Measurements from ENCODE around the gene MARK2.
"Not testable (repeated sequence)": the region's sequence is repeated elsewhere in the genome, so short reads cannot be mapped to it uniquely, and the experiment has no call there.

Gene MARK2

DNA sequence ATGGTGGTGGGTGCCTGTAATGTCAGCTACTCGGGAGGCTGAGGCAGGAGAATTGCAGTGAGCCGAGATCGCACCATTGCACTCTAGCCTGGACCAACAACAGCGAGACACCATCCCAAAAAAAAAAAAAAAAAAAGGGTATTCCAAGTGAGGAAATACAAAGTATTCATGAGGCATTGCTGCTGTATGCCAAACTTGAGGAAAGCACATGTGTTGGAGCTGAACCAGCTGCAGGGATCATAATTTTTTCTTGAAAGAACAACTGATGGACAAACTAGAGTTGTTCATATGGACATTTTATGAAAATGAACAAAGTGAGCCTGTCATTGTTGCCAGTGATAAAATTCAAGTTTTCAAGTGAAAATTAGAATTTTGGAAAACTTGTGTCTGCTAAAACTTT, 15.8 kb downstream of the MARK2 start:
- DNase-seq (ENCODE audit: low read depth): no peak

DNA sequence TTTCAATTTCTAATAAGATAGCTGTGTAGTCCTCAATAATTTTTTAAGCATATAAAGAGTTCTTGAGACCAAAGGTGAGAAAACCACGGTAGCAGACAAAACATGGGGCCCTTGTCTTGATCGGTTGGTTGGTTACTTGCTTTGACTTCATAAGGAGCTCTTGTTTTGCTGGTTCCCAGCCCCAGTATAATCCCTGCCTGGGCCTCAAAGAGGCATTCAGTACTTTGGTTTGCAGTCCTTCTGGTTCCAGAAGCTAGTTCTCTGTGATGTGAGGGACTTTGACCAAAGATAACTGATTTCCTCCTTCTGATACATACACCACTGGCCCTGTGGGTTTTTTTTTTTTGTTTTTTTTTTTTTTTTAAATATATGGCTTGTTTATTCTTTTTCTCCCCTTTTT, 17.1 kb downstream of the MARK2 start:
- no peak for DNase-seq (ENCODE audit: low read depth)

DNA sequence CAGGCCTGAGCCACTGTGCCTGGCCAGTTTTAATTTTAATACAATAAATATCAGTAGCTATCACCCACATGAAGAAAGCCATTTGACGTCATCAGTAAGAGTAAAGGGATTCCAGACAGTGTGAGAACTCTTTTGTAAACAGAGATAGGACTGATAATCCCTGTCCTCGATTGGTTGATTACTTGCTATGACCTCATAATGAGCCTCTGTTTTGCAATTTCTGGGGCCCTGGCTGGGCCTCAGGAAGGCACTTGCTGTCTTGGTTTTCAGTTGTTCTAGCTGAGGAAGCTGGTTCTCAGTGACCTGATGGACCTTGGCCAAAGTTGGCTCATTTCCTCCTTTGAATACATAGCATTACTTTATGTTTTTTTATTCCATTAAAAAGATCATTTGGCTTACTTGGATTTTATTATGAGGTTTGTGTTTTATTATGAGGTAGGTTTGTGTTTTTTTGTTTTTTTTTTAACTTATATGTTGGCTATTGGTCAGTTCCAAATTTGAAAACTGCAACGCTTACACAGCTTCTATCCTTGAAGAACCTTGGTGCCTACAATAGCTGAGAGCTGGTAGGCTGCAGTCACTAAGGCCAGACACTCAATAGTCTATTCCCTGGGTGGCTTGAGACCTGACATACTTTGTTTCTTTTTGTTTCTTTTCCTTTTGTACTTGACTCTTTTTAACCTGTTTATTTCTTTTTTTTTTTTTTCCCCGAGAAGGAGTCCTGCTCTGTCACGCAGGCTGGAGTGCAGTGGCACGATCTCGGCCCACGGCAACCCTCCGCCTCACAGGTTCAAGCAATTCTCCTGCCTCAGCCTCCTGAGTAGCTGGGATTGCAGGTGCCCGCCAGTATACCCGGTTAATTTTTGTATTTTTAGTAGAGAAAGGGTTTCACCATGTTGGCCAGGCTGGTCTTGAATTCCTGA, 20.0 kb downstream of the MARK2 start:
- DNase-seq (ENCODE audit: low read depth): no peak

DNA sequence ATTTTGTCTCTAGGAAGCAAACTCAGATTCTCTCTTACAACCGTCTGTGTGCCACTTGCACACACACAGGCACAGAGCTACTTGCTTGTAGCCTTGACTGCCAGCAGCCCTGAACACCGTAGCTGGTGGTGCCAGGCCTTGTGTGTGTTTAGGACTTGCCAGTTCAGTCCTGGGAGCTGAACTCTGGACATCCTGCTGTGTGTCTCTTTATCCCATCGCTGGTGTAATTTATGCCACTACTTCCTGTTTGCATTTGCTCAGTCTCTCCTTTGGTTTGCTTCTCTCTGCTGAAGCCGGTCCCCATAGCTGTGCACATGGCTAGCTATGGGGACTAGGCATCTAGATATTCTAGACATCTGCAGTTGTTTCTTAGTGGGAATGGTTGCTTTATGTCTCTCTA, 24.0 kb downstream of the MARK2 start:
- no peak for DNase-seq (ENCODE audit: low read depth)

DNA sequence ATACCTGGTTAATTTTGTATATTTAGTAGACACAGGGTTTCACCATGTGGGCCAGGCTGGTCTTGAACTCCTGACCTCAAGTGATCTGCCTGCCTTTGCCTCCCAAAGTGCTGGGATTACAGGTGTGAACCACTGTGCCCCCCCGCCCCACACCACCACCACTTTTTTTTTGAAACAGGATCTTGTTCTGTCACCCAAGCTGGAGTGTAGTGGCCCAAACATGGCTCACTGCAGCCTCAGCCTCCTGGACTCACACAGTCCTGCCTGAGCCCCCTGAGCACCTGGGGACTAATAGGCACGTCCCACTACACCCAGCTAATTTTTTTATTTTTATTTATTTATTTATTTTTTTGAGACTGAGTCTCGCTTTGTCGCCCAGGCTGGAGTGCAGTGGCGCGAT, 24.7 kb downstream of the MARK2 start:
- DNase-seq (ENCODE audit: low read depth): not testable (repeated sequence)

DNA sequence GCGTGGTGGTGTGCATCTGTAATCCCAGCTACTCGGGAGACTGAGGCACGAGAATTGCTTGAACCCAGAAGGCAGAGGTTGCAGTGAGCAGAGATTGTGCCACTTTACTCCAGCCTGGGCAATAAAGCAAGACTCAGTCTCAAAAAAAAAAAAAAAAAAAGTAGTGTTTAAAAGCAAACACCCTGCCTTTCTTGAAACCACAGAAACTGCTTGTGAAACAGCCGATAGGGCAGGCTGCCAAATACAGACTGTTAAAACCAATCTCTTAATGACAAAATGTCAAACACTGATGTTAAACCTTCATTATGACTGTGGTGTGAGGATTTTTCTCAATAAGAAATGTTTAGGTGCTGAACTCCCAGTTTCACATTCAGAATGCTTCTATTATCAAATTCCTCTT, 27.3 kb downstream of the MARK2 start:
- DNase-seq (ENCODE audit: low read depth): peak; percentile 35

DNA sequence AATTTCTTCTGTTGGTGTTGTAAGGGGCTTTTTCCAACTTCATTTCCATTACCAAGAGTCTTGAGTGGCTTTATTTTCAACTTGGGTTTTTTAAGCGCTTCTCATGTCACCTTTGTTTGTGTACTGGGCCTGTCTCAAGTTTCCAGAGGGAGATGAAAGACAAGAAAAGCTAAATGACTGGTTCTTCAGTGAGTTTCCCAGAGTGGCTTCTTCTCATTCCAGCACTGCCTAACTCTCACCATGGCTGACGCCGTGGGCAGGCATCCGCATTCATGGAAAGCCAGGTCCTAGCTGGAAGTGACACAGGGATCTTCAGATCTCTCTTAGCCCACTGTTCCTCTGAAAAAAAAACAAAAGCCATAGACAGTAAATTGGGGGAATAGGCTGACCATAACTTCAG, 28.6 kb downstream of the MARK2 start:
- DNase-seq (ENCODE audit: low read depth): no peak

DNA sequence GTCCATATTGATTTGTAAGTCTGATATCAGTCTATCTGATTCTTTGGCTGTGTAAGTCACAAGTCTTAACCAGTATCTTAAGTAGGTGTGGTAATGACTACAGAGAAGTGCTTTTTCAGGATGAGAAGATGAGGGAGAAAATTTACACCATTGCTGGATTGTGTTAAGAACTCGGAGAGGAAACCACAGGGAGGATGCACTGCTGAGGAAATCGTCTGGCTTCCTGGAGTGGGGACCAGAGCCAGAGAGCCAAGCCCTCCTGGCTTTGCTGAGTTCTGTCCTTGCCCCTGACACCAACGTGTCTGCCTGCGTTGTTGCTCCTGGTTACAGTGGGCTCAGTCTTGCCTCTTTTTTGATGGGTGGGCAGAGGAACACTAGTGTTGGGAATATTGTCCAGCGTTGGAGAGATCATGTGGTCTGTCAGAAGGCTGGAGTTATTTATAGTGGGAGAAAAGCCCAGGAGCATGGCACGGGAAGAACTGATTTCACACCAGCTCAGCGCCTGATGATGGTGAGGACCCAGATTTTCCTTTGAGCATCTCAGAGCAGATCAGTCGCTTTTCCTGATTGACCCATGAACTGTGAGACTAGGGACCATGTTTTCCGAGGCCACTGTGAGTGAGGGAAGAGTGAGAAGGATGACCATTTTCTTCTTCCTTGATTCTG, 29.6 kb downstream of the MARK2 start:
- no peak for DNase-seq (ENCODE audit: low read depth)

DNA sequence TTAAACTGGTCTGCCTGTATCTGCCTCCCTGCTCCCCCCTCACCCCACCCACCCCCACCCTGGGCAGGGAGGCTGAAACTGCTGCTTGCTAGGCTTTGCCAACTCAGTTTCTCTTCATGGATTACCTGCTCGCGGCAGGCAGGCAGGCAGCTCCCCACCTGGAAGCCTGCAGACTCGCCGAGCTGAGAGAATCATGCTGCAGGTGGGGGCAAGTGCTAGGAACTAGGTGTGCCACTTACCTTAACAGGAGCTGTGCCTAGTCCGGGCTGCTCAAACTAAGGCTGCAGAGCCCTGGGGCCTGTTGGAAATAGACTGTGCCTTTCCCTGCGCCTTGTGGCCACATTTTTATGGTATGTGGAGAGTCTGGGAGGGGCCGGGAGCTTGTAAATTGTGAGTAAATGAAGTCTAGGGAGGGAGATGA, 30.3 kb downstream of the MARK2 start:
- DNase-seq (ENCODE audit: low read depth): no peak

DNA sequence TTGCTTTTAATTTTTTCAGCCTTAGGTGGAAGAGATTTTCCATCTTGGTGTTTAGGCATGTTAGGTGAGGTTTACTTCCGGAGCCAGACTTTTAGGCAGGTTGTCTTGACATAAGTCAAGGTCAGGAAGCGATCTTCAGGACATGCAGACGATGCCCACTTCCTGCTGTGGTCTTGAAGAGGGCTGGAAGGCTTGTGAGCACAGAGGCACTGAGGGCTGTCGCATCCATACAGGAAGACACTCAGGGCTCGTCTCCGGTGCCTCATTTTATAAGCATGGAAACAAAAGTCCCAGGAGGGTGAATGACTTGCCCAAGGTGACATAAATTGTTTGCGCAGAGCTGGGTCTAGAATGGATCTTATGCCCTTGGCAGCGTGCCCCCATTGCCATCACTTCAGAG, 30.8 kb downstream of the MARK2 start:
- no peak for DNase-seq (ENCODE audit: low read depth)

DNA sequence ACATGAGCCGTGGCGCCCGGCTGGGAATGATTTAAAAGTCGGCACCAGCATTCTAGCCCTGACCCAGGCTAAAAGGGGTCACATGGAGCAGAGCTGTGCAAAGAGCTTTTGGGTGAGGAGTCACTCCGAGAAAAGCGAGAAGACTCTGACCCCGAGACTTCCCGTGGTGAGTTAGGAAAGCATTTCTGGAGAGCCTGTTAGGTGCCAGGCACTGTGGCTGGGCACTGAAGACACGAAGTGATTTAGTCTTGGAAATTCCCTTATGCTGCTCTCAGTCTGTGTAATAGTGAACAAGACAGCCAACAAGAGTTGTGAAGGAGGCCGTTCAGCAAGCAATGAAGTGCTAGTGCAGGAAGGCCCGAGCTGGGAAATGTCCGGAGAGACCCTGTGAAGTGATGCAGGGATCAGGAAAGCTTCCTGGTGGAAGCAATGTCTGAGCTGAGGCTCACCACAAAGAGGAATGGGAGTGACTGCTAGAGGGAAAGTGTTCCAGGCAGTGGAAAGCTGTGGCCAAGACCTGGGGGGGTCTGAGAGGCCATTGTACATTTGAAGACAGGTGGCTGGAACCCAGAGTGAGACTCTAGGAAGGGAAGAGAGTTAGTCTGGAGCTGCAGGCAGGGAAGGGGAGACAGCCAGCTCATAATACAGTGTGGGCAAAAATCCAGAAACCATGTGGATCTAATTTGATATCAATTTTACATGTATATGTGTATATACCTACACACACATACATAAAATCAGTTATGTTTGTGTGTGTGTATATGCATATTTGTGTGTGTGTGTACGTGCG, 31.6 kb downstream of the MARK2 start:
- DNase-seq (ENCODE audit: low read depth): no peak

DNA sequence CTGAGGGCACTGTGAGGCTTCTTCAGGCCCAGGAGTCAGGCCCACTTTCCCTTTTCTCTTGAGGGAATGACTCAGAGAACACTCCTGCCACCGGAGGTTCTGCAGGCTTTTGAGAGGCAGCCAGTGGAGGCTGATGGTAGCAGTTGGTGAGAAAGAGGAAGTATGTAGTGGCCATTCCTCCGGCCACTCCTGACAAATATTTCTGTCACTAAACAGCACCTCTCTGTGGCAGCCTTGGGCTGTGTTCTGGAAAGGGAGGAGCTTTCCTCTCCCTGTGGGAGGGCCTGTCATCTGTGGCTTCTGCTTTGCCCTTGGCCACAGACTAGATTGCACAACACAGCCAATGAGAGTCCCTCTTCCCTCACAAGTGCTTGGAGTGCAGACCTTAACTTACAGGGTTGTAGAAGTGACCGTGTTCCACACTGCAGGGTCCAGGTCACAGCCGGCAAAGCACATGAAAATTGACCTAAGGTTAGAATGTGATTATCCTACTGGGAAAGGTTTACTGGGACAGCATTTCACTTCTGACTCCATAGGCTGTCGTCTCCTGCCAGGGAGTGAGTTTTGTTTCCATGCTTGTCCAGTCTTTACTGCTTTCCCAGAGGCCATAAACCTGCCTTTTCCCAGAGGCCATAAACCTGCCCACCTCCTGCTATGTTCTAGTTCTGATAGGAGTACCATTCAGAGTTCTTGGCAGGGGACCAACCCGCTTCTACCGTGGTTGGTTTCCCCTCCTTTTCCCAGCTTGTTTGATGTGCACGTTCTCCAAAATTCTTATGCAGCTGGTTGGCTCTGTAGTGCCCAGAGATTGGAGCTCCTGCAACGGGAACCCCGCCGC, 33.3 kb downstream of the MARK2 start:
- peak; percentile 10 for DNase-seq (ENCODE audit: low read depth)

DNA sequence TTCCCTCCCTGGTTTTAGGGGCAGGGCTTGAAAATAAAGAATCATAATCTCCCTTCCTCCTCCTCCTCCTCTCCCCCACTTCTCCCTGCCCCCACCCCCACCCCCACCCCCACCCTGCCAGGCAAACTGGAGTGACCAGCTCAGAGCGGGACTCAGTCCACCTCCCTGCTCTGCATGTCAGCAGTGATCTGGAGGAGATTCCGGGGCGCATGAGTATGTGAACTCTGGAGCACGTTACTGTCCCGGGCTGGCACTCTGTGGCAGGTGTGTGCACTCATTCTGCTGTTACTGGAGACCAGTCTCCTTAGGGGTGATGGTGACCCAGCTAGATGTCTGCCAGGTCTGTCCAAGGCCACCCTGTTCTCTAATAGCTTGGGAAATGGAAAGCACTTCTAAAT, 33.9 kb downstream of the MARK2 start:
- DNase-seq (ENCODE audit: low read depth): no peak

DNA sequence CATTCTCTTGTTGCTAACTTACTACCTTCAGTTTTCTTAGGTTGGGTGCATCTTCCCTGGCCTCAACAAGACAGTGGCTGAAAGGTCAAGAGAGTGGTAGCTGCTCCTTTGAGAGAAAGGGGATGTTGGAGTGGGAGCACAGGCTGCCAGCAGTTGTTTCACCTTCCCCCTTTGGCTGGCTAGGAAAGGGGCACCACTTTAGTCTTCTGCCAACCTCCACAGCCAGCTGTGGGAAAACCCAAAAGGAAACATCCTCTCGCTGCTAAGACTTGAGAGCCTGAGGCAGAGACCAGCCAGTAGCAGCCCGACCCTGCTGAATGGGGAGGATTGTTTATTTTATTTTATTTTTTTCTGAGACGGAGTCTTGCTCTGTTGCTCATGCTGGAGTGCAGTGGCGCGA, 34.4 kb downstream of the MARK2 start:
- DNase-seq (ENCODE audit: low read depth): no peak

DNA sequence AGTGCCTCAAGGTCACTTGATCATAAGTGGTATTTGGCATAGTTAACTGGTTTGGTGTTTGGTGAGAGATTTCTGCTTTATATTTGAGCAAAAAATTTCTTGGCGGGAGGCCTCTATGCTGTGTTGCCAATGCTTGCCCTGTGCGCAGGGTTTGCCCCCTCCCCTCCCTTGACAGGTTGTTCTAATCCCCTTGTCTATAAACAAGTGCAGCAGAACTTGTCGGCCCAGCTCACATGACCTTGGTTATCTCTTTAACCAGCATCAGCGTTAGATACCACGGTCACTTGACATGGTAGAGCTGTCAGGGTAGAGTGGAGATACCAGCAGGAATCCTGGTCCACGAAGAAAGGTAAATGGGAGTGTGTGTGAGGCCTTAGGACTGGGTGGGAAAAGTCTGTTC, 35.6 kb downstream of the MARK2 start:
- no peak for DNase-seq (ENCODE audit: low read depth)

DNA sequence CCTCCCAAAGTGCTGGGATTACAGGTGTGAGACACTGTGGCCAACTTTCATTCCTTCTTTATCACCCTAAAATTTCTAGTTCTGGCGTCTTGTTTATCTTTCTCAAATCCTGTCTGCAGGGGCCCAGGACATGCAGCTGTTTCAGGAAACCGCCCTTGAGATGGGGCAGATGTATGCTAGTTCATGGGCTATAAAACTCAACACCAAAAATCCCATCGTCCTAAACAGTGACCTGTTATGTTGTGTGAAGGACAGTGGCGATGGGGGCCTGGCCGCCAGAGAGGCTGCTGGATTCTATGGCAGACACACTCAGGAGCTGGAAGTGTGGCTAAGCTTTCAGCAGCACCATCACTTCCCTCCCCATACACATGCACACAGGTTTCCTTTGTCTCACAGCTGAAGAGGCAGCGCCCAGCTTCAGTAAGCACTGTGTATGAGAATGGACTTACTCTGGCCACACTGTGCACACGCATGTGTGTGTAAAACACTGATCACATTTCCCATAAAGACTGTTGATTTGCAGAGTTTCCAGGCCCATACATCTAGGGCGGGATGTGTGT, 36.7 kb downstream of the MARK2 start:
- DNase-seq (ENCODE audit: low read depth): no peak

DNA sequence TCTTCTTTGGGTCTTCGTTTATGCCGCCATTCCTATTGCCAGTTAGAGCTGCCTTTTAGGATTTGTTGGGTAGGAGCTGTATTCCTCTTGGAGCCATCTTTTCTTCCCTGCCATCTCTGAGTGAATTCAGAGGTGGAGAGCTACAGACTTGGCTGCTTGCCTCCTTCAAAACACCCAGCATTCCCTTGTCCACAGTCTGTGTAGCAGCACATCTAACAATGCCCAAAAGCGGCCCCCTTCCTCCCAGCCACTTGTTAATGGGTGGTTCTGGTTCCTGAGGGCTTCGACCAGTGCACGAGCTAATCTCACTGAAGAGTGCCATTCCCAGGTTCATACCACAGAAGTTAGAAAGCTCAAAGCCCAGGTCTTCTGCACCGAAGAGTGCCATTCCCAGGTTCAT, 37.7 kb downstream of the MARK2 start:
- DNase-seq (ENCODE audit: low read depth): no peak

DNA sequence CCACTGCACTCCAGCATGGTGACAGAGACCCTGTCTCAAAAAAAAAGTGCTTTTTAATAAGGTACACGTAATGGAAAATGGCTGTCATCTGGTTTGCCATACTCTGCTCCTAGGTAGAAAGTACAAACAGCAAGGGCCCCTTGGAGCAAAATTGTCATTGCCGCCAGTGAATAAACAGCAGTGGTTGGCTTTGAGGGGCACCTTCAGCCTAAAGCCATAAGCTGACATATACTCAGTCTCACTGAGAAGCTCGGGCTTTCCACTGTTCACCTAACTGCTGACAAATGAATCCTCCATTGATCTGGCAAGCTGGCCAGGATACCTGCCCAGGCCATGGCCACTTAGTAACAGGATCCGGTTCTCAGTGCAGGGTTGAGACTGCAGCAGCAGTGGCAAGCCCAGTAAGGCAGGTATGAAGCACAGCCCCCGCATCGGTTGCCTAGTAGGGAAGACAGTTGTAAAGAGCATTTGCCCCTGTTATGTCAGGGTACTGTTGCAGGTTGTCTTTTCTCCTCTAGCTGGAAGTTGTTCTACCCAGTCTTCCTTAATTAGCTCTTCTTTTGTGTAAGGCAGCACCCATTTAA, 38.8 kb downstream of the MARK2 start:
- no peak for DNase-seq (ENCODE audit: low read depth)

DNA sequence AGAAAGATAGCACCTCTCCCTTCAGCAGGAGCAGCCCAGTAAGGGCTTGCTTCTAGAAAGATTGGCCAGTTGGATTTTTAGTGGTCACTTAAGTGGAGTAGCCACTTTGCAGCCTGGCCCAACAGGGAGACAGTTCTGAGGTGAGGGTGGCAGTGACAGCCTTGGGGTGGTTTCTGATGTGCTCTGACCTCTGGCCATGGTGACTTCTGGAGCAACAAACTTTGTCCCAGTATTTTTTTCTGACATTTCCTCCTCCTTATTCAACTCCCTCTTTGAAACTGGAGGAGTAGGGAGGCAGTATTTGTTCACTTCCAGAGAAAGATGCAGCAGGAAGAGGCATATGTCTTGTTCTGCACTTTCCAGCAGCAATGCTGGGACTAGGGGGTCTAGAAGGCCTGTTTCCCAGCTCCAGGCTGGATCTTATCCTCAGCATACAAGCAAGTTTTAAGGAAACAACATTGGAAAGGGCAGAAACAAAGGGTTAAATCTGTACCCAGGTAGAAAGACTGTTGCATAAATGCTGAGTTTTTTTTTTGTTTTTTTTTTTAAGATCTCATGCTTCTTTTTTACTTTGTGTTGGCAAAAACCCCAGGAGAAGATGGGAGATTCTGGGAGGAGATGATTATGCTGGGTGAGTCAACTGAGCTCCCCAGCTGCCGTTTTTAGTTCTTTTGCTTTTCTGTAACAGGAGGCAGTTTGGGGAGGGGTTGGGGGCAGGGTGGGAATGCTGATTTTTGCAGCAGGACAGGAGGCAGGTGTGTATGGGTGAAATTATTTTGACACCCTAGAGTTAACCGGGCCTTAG, 40.9 kb downstream of the MARK2 start:
- no peak for DNase-seq (ENCODE audit: low read depth)

DNA sequence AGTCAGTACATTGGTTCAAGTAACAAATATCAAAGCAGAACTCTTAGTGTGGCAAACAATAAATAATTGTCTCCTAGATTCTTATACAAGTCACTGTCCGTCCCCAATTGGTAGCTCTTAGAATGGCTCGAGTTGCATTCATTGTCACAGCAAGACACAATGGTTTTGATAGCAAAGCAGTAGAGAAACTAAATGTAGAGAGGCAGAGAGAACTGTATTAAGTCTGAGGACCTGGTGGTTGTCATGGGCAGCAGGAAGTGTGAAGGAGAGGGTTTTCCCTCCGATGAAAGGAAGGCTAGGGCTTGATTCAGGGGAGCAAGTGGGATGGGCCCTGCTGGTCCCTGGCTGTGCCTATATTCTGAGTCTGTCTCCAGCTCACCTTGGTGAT, 41.5 kb downstream of the MARK2 start:
- DNase-seq (ENCODE audit: low read depth): no peak

Measured in stimulated activated CD8-positive, alpha-beta memory T cell treated with anti-CD3 and anti-CD28 coated beads, Interleukin-12 subunit alpha, Interleukin-12 subunit beta, amount 100 ng/mL, for 4 hours (primary cell).